HG03460 (cell line): ENCODE data around the gene FYCO1.
A peak's percentile ranks its signal among the peaks of the same experiment; 100 is the strongest.
"Not testable (repeated sequence)": the region's sequence is repeated elsewhere in the genome, so short reads cannot be mapped to it uniquely, and the experiment has no call there.

ENCODE experiments used
- ATAC-seq: cut with Tn5 transposase; IDR thresholded peaks from one replicate; pipeline ENCODE4 v1.9.1; 2021; ENCODE audit not compliant: unreplicated experiment

Gene FYCO1

GRCh38 chr3:45995236-45996192, at the start of gene FYCO1:
Gene FYCO1, minus strand, starts transcription at chr3:45995824. Its CDS starts 10,914 bp downstream, at chr3:45984910.
- peak; percentile 95 for ATAC-seq

GRCh38 chr3:46038916-46039315, 43.3 kb upstream of the FYCO1 start:
- no peak for ATAC-seq

GRCh38 chr3:46038071-46038470, 42.4 kb upstream of the FYCO1 start:
- ATAC-seq: not testable (repeated sequence)

- ATAC-seq: no peak
Measured at GRCh38 chr3:46036191-46036590, 40.6 kb upstream of the FYCO1 start.

GRCh38 chr3:46031747-46032146, 36.1 kb upstream of the FYCO1 start:
- ATAC-seq: no peak

GRCh38 chr3:46031269-46031668, 35.6 kb upstream of the FYCO1 start:
- no peak for ATAC-seq

- no peak for ATAC-seq
Measured at GRCh38 chr3:46030626-46031025, 35.0 kb upstream of the FYCO1 start.

GRCh38 chr3:46029953-46030543, 34.4 kb upstream of the FYCO1 start:
- ATAC-seq: no peak

GRCh38 chr3:46027736-46028397, 32.2 kb upstream of the FYCO1 start:
- no peak for ATAC-seq

- ATAC-seq: no peak
Measured at GRCh38 chr3:46027021-46027705, 31.5 kb upstream of the FYCO1 start, which contains the start of gene XCR1. Gene XCR1, minus strand, starts transcription at chr3:46027483. Its CDS starts 5,536 bp downstream, at chr3:46021947.

GRCh38 chr3:46025139-46025538, 29.5 kb upstream of the FYCO1 start:
- no peak for ATAC-seq

- no peak for ATAC-seq
Measured at GRCh38 chr3:46024131-46024530, 28.5 kb upstream of the FYCO1 start.

- no peak for ATAC-seq
Measured at GRCh38 chr3:46022909-46023785, 27.5 kb upstream of the FYCO1 start.

- no peak for ATAC-seq
Measured at GRCh38 chr3:46021516-46021915, 25.9 kb upstream of the FYCO1 start.

- ATAC-seq: no peak
Measured at GRCh38 chr3:46020766-46021510, 25.3 kb upstream of the FYCO1 start.

GRCh38 chr3:46019707-46020106, 24.1 kb upstream of the FYCO1 start:
- ATAC-seq: no peak

GRCh38 chr3:46017720-46018119, 22.1 kb upstream of the FYCO1 start:
- no peak for ATAC-seq

- ATAC-seq: no peak
Measured at GRCh38 chr3:46013316-46014094, 17.9 kb upstream of the FYCO1 start.

- no peak for ATAC-seq
Measured at GRCh38 chr3:46012246-46012645, 16.6 kb upstream of the FYCO1 start.
